OCI-LY7 (cell line): Measurements from ENCODE around the gene ROCK2. TPM values are rescaled to one million over a fixed set of nuclear protein-coding genes. Genes with fewer than 3 reads are reported as not detected.

Source experiments
- BruUV-seq: library from RNA; stranded (reverse); fragments of 400-500 nt; replicated peaks from 2 replicates; lab custom pipeline; 2021; lab: Mats Ljungman, UMichigan
- CTCF ChIA-PET: fragments of 300-600 bp; sonication (Branson Sonifier 250); formaldehyde crosslinking; loops from one replicate; lab custom pipeline; 2022; ENCODE audit warnings: antibody characterized with exemption; ENCODE audit not compliant: unreplicated experiment; lab: Charles Lee
- POLR2A ChIA-PET: fragments of 300-600 bp; sonication (Branson Sonifier 250); formaldehyde crosslinking; loops from one replicate; lab custom pipeline; 2022; ENCODE audit warnings: antibody characterized with exemption; lab: Charles Lee
- DNase-seq: peaks from one replicate; pipeline ENCODE4 v3.0.0-alpha.2; 2015; ENCODE audit warnings: low spot score
- H2AFZ ChIP-seq: fragments of 200-600 bp; sonication (generic), shearing (Covaris generic); 2 replicates; pipeline ENCODE4 v1.6.1; 2014; ENCODE audit warnings: mild to moderate bottlenecking, antibody characterized with exemption, low read length, moderate library complexity
- H3K27ac ChIP-seq: fragments of 200-600 bp; sonication (generic); 2 replicates; pipeline ENCODE4 v1.5.1; 2014; ENCODE audit warnings: mixed run types, low read depth, mild to moderate bottlenecking, moderate library complexity, low read length, inconsistent platforms; ENCODE audit not compliant: poor library complexity, severe bottlenecking
- H3K36me3 ChIP-seq: fragments of 200-600 bp; sonication (generic); 2 replicates; pipeline ENCODE4 v1.6.1; 2014; ENCODE audit warnings: mild to moderate bottlenecking, antibody characterized with exemption, low read length, moderate library complexity, mixed read lengths; ENCODE audit not compliant: insufficient read depth
- H3K4me1 ChIP-seq: fragments of 200-600 bp; sonication (generic); 2 replicates; pipeline ENCODE4 v1.5.1; 2014; ENCODE audit warnings: mild to moderate bottlenecking, low read length; ENCODE audit not compliant: insufficient read depth, poor library complexity, severe bottlenecking
- H3K4me2 ChIP-seq: fragments of 200-600 bp; sonication (generic); 2 replicates; pipeline ENCODE4 v1.6.1; 2014; ENCODE audit warnings: mild to moderate bottlenecking, low read length
- H3K4me3 ChIP-seq: fragments of 200-600 bp; sonication (generic); 2 replicates; pipeline ENCODE4 v1.5.1; 2014; ENCODE audit warnings: mild to moderate bottlenecking, low read depth, low read length; ENCODE audit not compliant: poor library complexity, severe bottlenecking
- H3K79me2 ChIP-seq: fragments of 200-600 bp; sonication (generic); 2 replicates; pipeline ENCODE4 v1.6.1; 2016; ENCODE audit warnings: low read depth, mild to moderate bottlenecking, low read length, moderate library complexity, mixed read lengths; ENCODE audit not compliant: insufficient read depth
- H3K9me2 ChIP-seq: fragments of 200-600 bp; sonication (generic); 2 replicates; pipeline ENCODE4 v1.6.1; 2016; ENCODE audit warnings: mild to moderate bottlenecking, low read length, mixed read lengths; ENCODE audit not compliant: insufficient read depth
- H3K9me3 ChIP-seq: fragments of 200-600 bp; sonication (generic); 2 replicates; pipeline ENCODE4 v1.6.1; 2014; ENCODE audit warnings: mild to moderate bottlenecking, mixed run types, low read length, mixed read lengths
- H4K20me1 ChIP-seq: fragments of 200-600 bp; sonication (generic); 2 replicates; pipeline ENCODE4 v1.6.1; 2014; ENCODE audit warnings: mild to moderate bottlenecking, antibody characterized with exemption, low read length, moderate library complexity, mixed read lengths; ENCODE audit not compliant: insufficient read depth
- CTCF ChIP-seq: fragments of 200-600 bp; sonication (generic); conservative IDR thresholded peaks from 2 replicates; pipeline ENCODE4 v1.5.1; 2014; ENCODE audit warnings: mild to moderate bottlenecking, antibody characterized with exemption, low read length, moderate library complexity, mixed read lengths
- EZH2phosphoT487 ChIP-seq: fragments of 200-600 bp; sonication (generic); IDR thresholded peaks from 2 replicates; pipeline ENCODE4 v1.6.1; 2018; ENCODE audit warnings: low read depth, borderline replicate concordance, mild to moderate bottlenecking, mixed run types, antibody characterized with exemption, low read length, moderate library complexity, mixed read lengths
- intact Hi-C: fragments of 100-400 bp; cut with micrococcal nuclease; formaldehyde crosslinking; loops from one replicate; pipeline ENCODE4 v1.10.0; 2022; ENCODE audit not compliant: unreplicated experiment
- total RNA-seq, 2 experiments: library from RNA; depleted of rRNA in 1 of 2; stranded (reverse); fragments of >200 nt in 1 of 2; shearing (Covaris generic) in 1 of 2; gene quantifications; 2 replicates each; pipeline ENCODE4 v1.2.3, GENCODE V29; 2014 to 2022

Gene ROCK2
- total RNA-seq, 2 experiments from 2014 or later = 12.4 to 21.0 TPM

DNA sequence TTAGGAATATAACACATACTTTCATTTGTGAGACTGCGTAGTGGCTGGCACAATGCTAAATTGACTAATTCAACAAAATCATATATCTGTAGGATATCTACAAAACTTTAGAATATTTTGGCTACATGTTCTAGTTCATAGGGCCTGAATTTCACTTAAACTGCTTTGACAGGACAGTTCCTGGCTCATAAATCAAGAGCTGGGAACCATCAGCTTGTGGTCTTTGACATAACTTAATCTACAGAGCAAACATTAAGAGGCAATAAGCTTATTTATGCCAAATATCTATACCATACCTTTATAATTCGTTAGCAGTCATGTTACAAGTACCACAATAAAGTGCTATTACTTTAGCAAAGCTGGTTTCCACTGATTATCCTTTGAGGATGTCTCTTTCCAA is 83.5 kb downstream of the ROCK2 start:
- POLR2A ChIA-PET = interaction anchor here (0.6 to 1.4 kb wide), 3 partner anchors 11 to 12 kb away, joined by 3 to 4 read pairs (median 3); no protein-coding TSS in a partner anchor
- CTCF ChIA-PET = no interaction called here

DNA sequence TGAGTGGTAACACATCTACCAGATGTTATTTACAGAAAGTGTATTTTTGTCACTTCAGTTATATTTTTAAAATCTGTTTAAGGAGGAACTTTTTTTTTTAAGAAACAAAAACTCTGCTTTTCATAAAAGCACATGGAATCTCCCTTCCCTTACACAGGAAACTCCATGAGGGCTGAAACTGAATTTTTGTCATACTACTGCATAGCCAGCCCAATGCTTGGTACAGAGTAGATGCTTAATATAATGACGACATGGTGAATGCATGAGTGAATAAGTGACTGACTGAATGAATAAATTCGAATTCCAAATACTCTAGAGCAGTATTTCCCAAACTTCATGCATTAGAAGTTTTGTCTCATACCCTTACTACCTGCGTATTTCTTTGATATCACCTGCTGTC is 86.5 kb downstream of the ROCK2 start:
- intact Hi-C loops = no loop called here
- Histone ChIP-seq H3K79me2 (no peaks in the 10 kb centered on the region), H4K20me1 (no peaks in the 10 kb centered on the region), H2AFZ (no peak overlapping the region), H3K27ac (no peak overlapping the region), H3K9me2 (no peaks in the 10 kb centered on the region), H3K9me3 (no peaks in the 10 kb centered on the region), H3K4me1 (no peaks in the 10 kb centered on the region), H3K4me2 (no peak overlapping the region), H3K36me3 (no peaks in the 10 kb centered on the region; the same call in 1 of the 2 replicates), H3K4me3 (no peak overlapping the region)
- ChIA-PET CTCF (no interaction called here), POLR2A (interaction anchor here (1.4 kb wide), 1 partner anchor 10 kb away, joined by 5 read pairs; no protein-coding TSS in a partner anchor)
- no peak for TF ChIP-seq EZH2phosphoT487
- no peak for TF ChIP-seq CTCF
- DNase-seq = no peak
- BruUV-seq = no TSS peak

More for the DNA sequence above, 83.5 kb downstream of the ROCK2 start:
- no peak for DNase-seq
- H3K36me3 ChIP-seq = peaks cover 4% of the 10 kb centered on the region; the same call in 1 of the 2 replicates
- H2AFZ ChIP-seq = no peak overlapping the region
- H3K27ac ChIP-seq = no peak overlapping the region
- no peaks in the 10 kb centered on the region for H3K79me2 ChIP-seq
- no peaks in the 10 kb centered on the region for H3K9me2 ChIP-seq
- peaks cover 6% of the 10 kb centered on the region for H3K4me1 ChIP-seq
- no peak for TF ChIP-seq CTCF
- TF ChIP-seq EZH2phosphoT487 = no peak
- no TSS peak for BruUV-seq
- H3K4me2 ChIP-seq = no peak overlapping the region
- no peaks in the 10 kb centered on the region for H4K20me1 ChIP-seq
- H3K9me3 ChIP-seq = no peaks in the 10 kb centered on the region
- no peak overlapping the region for H3K4me3 ChIP-seq
- intact Hi-C loops = no loop called here

GRCh38 chr2:11257078-11257477 is 87.4 kb downstream of the ROCK2 start:
- Histone ChIP-seq H2AFZ (no peak overlapping the region), H3K9me2 (no peaks in the 10 kb centered on the region), H3K9me3 (no peaks in the 10 kb centered on the region), H4K20me1 (no peaks in the 10 kb centered on the region), H3K36me3 (no peaks in the 10 kb centered on the region), H3K4me2 (no peak overlapping the region), H3K4me3 (no peak overlapping the region), H3K79me2 (no peaks in the 10 kb centered on the region), H3K27ac (no peak overlapping the region), H3K4me1 (no peaks in the 10 kb centered on the region)
- BruUV-seq = no TSS peak
- POLR2A ChIA-PET = no interaction called here
- no peak for DNase-seq
- intact Hi-C loops = no loop called here
- no peak for TF ChIP-seq EZH2phosphoT487
- TF ChIP-seq CTCF = no peak
- CTCF ChIA-PET = interaction anchor here (0.5 kb wide), 1 partner anchor 118 kb away, joined by 3 read pairs; no protein-coding TSS in a partner anchor
